Ecto neural progenitor cell (in vitro differentiated cells): ENCODE results near the gene SETBP1.
"Not testable (repeated sequence)": the region's sequence is repeated elsewhere in the genome, so short reads cannot be mapped to it uniquely, and the experiment has no call there.

Experiments
- DNase-seq: peaks from one replicate; pipeline ENCODE4 v3.0.0-alpha.2; 2018; ENCODE audit warnings: low spot score

The SETBP1 gene

DNA sequence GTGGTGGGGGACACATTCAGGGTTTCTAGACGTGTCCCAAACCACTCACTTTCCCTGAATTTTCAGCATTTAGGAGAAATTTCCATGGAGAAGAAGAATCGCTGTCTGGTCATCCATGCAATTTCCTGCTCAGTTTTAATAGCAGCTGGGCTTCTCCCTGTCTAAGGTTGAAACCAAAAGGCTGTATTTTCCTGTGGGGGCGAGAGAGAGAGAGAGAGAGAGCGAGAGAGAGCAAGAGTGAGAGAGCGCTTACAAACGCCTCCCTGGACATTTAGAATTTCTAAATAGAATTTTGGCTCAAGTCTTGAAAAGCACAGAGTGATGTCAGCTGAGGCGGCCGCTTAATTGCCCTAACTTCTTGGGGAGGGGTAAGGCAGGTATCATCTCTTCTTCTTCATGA lies 110.8 kb downstream of the SETBP1 start:
- no peak for DNase-seq

- no peak for DNase-seq
Measured at GRCh38 chr18:44792456-44793061, 111.9 kb downstream of the SETBP1 start.

DNA sequence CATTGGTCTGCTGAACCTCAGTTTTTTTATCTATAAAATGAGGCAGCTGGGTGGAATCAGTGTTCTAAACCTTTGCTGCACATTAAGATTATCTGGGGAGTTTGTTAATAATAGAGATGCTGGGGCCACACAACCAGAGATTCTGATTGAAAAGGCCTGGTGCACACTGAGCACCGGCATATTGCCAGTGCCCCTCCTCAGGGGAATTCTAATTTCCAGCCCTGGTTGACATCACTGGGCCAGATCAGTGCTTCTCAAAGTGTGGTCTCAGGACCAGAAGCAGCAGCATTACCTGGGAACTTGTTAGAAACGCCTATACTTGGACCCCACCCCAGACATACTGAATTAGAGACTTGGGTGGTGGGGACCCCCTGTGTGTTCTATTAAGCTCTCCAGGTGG lies 112.5 kb downstream of the SETBP1 start:
- no peak for DNase-seq

DNA sequence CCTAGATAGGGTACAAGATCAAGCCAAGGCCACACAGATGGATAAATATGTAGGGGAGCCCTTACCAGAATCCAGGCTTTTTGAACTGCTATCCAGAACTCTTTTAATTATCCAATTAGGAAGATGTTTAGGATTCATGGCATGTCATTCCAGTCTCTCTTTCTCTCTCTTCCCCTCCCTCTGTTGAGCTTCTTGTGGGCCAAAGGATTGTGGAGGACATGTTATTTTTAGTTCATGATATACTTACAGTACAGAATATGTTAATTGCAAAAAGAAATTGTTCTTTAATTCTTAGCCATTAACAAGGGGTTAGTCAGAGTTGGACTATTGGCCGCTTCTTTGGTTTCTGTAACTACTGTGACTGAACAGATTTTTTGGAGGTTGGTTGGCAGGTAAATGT lies 113.0 kb downstream of the SETBP1 start:
- no peak for DNase-seq

GRCh38 chr18:44795241-44795640 lies 114.6 kb downstream of the SETBP1 start:
- DNase-seq = no peak

GRCh38 chr18:44796429-44797428 lies 116.0 kb downstream of the SETBP1 start:
- no peak for DNase-seq

DNA sequence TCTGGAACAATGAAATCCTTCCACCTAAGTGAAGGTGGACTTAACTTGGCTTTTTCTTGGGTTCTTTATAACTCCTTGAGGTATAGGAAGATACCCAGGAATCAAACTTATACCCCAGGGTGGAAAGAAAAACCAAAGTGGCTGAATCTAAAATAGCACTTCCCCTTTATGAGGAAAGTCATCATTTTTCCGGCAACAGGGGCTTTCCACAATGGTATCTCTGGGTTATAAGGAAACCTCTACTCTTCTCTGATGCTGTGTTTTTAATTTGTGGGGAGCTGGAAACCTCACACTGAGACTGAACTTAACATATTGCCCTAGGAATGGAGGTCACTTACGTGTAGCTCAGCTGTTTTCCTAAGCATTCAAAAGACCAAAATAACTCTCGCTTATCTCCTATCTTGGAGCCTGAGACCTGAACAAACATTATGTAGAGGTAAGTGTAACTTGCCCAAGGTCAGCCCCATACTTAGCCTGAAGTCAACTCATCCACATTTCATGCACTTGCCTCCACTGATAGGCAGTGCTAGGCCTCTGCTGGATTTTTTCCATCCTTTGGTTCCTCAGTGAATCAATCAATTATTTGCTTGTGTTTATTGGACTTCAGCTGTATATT lies 117.9 kb downstream of the SETBP1 start:
- DNase-seq = no peak

DNA sequence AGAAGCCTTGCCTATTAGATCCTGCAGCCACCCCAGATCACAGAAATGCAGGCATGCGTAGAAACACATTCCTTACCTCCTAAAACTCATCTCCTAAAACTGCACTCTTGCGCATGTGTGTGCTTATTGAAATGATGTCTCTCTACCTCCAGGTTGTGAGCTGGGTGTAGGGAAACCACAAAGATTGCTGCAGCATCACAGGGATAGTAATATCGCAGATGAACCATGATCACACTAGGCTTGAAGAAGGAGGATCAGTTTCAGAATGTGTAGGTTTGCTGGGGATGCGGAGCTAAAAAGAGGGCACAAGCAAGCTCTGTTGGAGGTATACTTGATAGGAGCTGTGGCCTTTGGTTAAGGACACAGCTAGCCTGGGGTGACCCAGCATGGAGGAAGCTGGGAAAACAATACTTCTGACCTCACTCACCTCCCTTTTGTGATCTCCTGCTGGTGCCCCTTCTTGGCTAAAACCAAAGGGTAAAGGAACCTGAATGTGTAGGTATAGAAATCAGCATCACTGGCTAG lies 118.8 kb downstream of the SETBP1 start:
- no peak for DNase-seq

DNA sequence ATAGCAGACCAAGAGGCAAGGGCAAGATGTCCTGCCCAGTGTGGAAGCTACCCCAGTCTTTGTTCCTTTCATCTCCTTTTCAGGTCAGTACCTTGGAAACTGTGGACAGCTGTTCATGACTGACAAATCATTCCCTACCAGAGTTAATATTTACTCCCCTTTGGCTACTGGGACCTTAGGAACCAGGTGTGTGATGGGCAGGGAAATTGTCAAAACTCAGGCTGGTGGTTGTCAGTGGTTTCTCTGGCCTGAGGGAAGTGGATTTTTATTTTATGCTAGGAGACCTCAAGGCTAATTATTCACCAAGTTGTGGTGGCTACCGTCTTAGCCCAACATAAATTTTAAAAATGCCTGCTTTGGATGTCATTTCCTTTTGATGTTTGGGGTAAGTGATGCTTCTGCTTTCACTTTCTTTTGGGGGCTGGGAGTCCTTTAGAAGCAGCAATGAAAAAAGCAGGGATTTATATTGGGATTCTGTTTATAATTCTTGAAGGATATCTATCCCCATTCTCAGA lies 119.3 kb downstream of the SETBP1 start:
- DNase-seq = no peak

DNA sequence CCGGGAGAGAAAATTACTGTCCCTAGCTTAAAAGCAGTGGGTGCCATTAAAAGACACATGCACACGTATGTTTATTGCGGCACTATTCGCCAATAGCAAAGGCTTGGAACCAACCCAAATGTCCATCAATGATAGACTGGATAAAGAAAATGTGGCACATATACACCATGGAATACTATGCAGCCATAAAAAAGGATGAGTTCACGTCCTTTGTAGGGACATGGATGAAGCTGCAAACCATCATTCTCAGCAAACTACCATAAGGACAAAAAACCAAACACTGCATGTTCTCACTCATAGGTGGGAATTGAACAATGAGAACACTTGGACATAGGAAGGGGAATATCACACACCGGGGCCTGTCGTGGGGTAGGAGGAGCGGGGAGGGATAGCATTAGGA lies 120.1 kb downstream of the SETBP1 start:
- not testable (repeated sequence) for DNase-seq

DNA sequence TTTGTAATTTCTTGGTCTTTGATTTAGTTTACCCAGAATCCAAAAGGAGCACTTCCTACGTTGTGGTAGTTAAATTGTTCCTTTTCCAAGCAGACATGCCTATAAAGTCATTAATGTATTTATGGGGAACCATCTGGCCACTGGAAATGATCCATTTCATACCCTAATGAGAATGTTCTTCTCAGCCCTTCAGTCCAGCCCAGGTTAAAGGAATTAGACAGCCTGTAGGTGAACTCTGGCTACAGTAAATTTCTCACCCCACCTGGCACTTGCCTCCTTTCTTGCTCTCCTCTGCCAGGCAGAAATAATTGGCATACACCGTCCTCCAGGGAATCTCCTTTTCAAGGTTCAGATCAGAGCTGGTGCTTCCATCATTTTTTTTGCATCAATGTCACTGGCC lies 121.1 kb downstream of the SETBP1 start:
- no peak for DNase-seq

DNA sequence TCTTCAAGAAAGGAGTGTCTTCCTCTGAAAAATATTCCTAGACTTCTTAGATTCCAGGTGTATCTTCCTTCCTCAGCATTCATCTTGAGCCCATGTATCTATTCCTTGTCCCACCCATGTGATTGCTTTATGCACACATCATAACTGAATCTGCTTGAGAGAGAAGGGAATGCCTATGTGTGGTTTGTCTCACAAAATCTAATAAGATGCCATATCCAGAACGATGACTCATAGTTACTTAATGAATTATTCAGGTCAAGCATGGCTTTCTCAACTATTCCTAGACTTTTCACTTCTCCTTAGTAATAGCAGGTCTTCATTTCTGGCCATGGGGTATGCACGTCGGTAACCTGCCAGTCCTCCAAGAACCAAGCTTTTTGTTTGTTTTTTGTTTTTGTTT lies 121.8 kb downstream of the SETBP1 start:
- DNase-seq = no peak

DNA sequence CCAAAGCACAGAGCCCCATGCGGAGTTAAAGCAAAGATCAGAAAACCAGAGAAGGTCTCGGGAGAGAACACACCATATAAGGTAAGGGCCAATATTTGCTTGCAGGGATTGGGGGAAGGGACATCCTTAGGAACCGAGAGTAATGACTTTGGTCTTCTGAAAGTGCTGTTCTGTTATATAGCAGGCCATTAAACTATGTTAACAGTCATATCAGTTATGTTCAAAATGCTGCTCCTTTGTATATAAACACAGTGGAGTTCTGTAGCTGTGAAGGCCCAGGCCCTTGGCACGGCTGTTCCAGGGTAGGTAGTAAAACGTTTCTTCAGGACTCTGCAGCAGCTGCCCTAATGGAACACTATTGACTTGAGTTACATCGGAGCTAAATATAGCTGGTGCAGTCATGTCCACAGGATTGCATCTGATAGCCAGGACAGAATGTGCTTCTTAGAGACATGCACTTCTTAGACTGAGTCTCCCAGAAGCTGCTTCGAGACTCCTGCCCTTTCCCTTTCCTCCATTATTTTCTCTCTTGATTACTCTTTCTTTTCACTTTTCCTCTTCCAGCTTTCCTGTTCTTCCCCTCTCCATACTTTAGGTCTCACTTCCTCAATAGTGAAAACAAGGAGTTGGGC lies 122.4 kb downstream of the SETBP1 start:
- DNase-seq = no peak

GRCh38 chr18:44804033-44804432 lies 123.3 kb downstream of the SETBP1 start:
- no peak for DNase-seq

DNA sequence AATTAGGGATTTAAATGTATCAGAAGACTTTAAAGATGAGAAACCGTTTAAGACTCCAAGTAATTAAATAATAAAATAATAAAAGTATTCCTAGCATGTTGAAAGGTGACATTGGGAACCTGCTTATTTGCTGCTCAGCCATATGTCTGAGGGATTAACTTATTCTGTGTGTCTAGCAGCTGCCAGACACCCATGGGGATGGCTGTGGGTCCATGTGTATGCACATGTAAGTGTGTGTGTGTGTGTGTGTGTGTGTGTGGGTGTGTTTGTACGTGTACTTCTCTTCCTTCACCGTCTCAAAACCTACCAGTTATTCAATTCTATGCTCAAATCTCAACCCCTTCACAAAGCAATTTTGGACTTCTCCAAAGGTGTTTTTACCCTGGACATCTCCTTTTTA lies 124.5 kb downstream of the SETBP1 start:
- no peak for DNase-seq

GRCh38 chr18:44805643-44806042 lies 125.0 kb downstream of the SETBP1 start:
- DNase-seq = no peak

DNA sequence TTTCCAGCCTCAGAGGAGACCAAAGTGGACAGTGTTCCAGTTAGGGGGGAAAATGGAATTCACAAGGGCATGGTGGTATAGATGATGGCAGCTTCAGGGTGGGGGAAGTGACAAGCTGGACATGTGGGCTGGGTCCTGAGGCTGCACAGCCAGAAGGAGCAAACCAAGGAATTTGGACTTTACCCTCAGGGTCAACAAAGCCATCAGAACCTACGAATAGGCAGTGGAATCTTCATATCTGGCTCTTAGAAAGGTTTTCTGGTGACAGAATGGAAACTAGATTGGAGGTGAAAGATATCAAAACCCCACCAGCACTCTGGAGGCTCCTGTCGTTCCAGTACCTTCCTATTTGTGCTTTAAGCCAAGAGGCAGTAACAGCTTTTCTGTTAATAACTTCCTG lies 127.1 kb downstream of the SETBP1 start:
- DNase-seq = no peak

DNA sequence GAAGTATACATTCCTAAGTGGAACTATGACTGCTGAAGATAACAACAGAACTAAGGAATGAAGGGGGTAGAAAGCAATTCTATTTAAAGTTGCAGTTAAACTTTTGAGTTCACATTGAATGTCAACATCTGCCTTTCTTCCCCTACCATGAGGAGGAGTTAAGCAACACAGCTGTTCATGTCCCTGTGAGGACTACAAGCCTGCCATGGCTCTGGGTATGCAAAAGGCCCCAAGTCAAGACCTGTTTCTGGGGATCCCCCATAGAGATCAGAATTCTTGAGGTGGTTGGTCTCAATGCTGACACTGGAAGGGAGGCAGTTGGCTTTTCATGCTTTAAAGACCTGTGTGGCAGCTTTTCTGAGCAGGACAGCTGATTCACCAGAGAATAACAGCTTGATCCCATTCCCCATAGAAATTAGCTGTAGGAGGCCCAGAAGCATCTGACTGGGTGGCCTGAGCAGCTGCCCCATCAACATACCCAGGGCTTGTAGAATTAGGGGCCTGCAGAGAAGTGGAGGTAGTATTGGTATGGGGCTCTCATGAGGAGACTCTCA lies 131.0 kb downstream of the SETBP1 start:
- DNase-seq = no peak

DNA sequence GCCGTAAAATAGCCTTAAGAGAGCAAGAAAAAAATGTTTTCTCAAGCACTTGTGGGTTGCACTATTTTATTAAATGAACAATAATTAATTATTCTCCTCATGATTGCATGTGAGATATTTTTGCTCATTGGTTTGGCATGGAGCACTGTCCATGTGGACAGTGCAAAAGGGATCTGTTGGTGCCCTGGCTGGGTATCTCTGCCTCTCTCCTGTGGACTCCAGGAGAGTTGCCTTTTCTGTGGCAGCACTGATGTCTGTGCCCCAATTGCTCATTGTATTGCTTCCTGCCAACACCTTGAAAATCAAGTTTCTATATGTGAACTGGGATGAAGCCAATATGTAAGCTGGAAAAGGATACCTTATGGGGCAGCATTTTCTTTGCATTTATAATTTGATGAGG lies 131.7 kb downstream of the SETBP1 start:
- no peak for DNase-seq

DNA sequence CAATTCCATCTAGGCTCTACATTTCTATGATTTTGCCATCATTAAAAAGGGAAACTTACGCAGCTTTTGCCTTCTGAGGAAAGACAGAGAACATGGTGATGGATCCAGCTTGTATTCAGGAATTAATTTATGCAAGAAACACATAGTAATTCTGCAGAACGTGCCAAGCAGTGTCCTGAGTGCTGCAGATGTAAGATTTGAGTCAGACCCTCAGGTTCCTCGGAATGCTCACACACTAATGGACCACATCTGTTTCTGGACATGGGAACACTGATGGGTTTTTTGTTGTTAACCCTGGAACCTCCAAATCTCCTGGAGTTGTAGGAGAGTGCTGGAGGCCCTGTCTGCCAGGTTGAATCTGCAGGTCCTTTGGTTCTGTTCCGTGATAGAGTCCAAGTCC lies 132.9 kb downstream of the SETBP1 start:
- DNase-seq = no peak

DNA sequence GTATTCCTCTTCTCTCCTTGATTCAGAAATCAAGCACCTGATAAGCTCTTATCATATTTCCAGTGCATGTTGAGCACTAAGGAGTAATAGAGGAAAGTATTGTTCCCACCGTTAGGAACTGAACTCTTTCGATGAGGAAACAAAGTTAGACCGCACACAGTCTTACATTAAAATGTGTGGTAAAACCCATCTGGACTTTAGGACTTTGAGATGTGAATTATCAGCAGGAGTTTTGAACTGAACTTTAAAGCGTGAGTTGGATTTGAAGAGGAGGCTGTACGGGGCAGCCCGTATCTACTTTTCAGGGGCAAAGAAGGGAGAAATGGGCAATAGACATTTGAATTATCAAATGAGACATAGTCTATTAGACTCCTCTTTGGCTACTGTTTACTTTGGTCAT lies 134.4 kb downstream of the SETBP1 start:
- no peak for DNase-seq

- DNase-seq = peak; percentile 65
Measured at GRCh38 chr18:44816050-44816449, 135.4 kb downstream of the SETBP1 start.
